ENCODE results near the gene ETNPPL.

GRCh38 chr4:108804648-108805273 lies 41.9 kb upstream of the ETNPPL start:
- no peak for TF ChIP-seq TAF1 (IDR thresholded peaks at IDR 0.05; ENCODE audit: borderline replicate concordance, insufficient read depth, low read length)
- TF ChIP-seq POLR2AphosphoS5 (IDR thresholded peaks at IDR 0.05; ENCODE audit: low read depth, low read length), result no peak

Measured in PFSK-1 (cell line).